Nucleus accumbens (tissue), 56 donors: ENCODE data around the gene MAP7.
"Not testable (repeated sequence)": the region's sequence is repeated elsewhere in the genome, so short reads cannot be mapped to it uniquely, and the experiment has no call there.

Experiments used
- DNase-seq, 56 donors: peaks; one replicate each; lab custom pipeline; 2025; lab: John Stamatoyannopoulos, UW

The MAP7 gene

GRCh38 chr6:136317021-136317694, 233.1 kb downstream of the MAP7 start:
- peak in 31 of 56 donors; percentile 6 to 75 (median 39) for DNase-seq

- DNase-seq, result no peak
These were observed 234.6 kb downstream of the MAP7 start for GRCh38 chr6:136315594-136315993.

GRCh38 chr6:136312975-136313374, 237.2 kb downstream of the MAP7 start:
- DNase-seq, result no peak

GRCh38 chr6:136309729-136310311, 240.4 kb downstream of the MAP7 start:
- no peak for DNase-seq

- no peak for DNase-seq
These were observed 241.1 kb downstream of the MAP7 start for GRCh38 chr6:136309171-136309570.

GRCh38 chr6:136308469-136308868, 241.8 kb downstream of the MAP7 start:
- DNase-seq, result not testable (repeated sequence)

GRCh38 chr6:136307351-136307750, 242.9 kb downstream of the MAP7 start:
- no peak for DNase-seq

- DNase-seq, result peak in 41 of 56 donors; percentile 7 to 76 (median 44)
These were observed 243.8 kb downstream of the MAP7 start for GRCh38 chr6:136306466-136306865.

- no peak for DNase-seq
These were observed 245.8 kb downstream of the MAP7 start for GRCh38 chr6:136304410-136304809.

- DNase-seq, result no peak
These were observed 246.7 kb downstream of the MAP7 start for GRCh38 chr6:136303516-136303915.

GRCh38 chr6:136294621-136295020, 255.6 kb downstream of the MAP7 start:
- DNase-seq, result no peak
